Measurements from ENCODE around the gene ZPR1. TPM values are rescaled to one million over a fixed set of nuclear protein-coding genes. Genes with fewer than 3 reads are reported as not detected.

ZPR1 gene
- total RNA-seq, 6 experiments from 2014 or later: 17.9 to 86.6 (median 30.2) TPM

GRCh38 chr11:116828632-116829524 is 41.1 kb upstream of the ZPR1 start:
- Histone ChIP-seq H3K27ac (peak overlapping the region; percentile 74 to 88 (median 81)), H3K4me1 (peaks cover 0 to 41% (median 17%) of the 10 kb centered on the region in 4 donors), H3K9me3 (no peaks in the 10 kb centered on the region), H3K36me3 (no peaks in the 10 kb centered on the region), H3K4me3 (peak overlapping the region; percentile 27 to 90 (median 81)), H3K27me3 (no peaks in the 10 kb centered on the region)
- ATAC-seq (peak; percentile 44 to 57 (median 52)), DNase-seq (peak; percentile 77 to 93 (median 87))
- peak in 1 of 4 donors; percentile 2 for TF ChIP-seq CTCF (IDR thresholded peaks at IDR 0.05)
- TF ChIP-seq POLR2A (IDR thresholded peaks at IDR 0.05): peak; percentile 34
- intact Hi-C loops (cut with DNase I): no loop called here
- 46% methylated on average over 10 of the region's 16 CpGs for WGBS (ENCODE audit: insufficient coverage, low coverage, low lambda C conversion rate, missing lambda C conversion rate)

- TF ChIP-seq POLR2A (IDR thresholded peaks at IDR 0.05) (no peak), CTCF (IDR thresholded peaks at IDR 0.05) (no peak)
- no CpG with 5 or more reads among the region's 6 CpGs for WGBS (ENCODE audit: insufficient coverage, low coverage, low lambda C conversion rate, missing lambda C conversion rate)
- H3K27ac ChIP-seq: peak overlapping the region; percentile 28 to 88 (median 70)
- H3K27me3 ChIP-seq: no peaks in the 10 kb centered on the region
- peak overlapping the region in 1 of 3 donors; percentile 3 for H3K4me3 ChIP-seq
- ATAC-seq: no peak
- intact Hi-C loops (cut with DNase I): no loop called here
- no peaks in the 10 kb centered on the region for H3K36me3 ChIP-seq
- H3K4me1 ChIP-seq: peaks cover 0 to 39% (median 17%) of the 10 kb centered on the region in 4 donors
- no peaks in the 10 kb centered on the region for H3K9me3 ChIP-seq
- no peak for DNase-seq
Observed at GRCh38 chr11:116827461-116827860, 39.6 kb upstream of the ZPR1 start.

GRCh38 chr11:116826751-116827431 is 39.1 kb upstream of the ZPR1 start:
- DNase-seq: peak; percentile 83 to 98 (median 94)

More at GRCh38 chr11:116826751-116827431, 39.1 kb upstream of the ZPR1 start:
- Histone ChIP-seq H3K36me3 (no peaks in the 10 kb centered on the region), H3K27ac (peak overlapping the region; percentile 67 to 88 (median 70)), H3K27me3 (no peaks in the 10 kb centered on the region), H3K4me1 (peaks cover 0 to 37% (median 17%) of the 10 kb centered on the region in 4 donors), H3K4me3 (peak overlapping the region in 2 of 3 donors; percentile 16 to 35), H3K9me3 (no peaks in the 10 kb centered on the region)
- ATAC-seq: peak; percentile 50 to 70 (median 54)
- no CpG with 5 or more reads among the region's 9 CpGs for WGBS (ENCODE audit: insufficient coverage, low coverage, low lambda C conversion rate, missing lambda C conversion rate)
- intact Hi-C loops (cut with DNase I): no loop called here
- no peak for TF ChIP-seq CTCF (IDR thresholded peaks at IDR 0.05)
- TF ChIP-seq POLR2A (IDR thresholded peaks at IDR 0.05): peak; percentile 45
